ENCODE measurements around the gene ADARB1.

The ADARB1 gene

GRCh38 chr21:45072738-45073300, 1.6 kb upstream of the ADARB1 start:
- Histone ChIP-seq H3K4me1 (ENCODE audit: control insufficient read depth, insufficient read depth, low read length) (peaks cover 9% of the 10 kb centered on the region), H3K9me3 (ENCODE audit: control insufficient read depth, low read length) (no peaks in the 10 kb centered on the region), H3K27me3 (replicated peaks; ENCODE audit: control insufficient read depth, insufficient read depth, low read length) (no peaks in the 10 kb centered on the region), H3K4me3 (ENCODE audit: low read length) (no peak overlapping the region), H3K9ac (ENCODE audit: low read length) (no peak overlapping the region), H3K36me3 (ENCODE audit: control insufficient read depth, insufficient read depth, low read length, severe bottlenecking) (no peaks in the 10 kb centered on the region)
- no peak for DNase-seq (ENCODE audit: low read depth)

DNA sequence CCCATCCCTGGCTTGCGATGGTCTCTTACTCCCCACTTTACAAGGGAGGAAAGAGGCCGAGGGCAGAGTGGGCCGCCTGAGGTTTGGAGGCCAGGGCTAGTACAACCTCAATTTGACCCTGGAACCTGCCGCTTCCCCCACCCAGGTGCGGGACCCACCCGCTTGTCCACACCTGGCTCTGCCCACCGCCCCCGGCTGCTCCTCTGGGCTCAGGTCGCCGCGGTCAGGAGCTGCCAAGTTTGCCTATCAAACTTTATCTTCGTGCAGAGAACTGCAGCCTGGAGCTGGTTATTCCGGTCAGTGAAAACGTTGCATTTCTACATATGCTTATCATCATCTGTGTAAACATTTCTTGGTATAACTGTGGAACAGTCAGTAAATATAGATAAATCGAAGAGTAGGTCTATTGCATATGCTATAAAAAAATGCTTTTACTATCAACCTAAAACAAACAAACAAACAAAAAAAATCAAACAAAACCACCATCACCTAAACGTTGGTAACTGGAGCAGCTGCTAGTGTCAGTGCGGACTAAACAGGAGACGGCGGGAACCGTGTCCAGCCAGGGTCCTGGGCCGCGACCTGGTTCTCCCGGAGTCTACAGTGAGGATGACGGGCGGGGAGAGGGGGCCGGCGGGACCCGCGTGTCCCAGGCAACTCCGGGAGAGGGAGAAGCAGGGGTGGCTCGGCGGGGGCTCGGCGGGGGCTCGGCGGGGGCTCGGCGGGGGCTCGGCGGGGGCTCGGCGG, 906 bp upstream of the ADARB1 start:
- DNase-seq (ENCODE audit: low read depth), result peak; percentile 64
- Histone ChIP-seq H3K36me3 (ENCODE audit: control insufficient read depth, insufficient read depth, low read length, severe bottlenecking) (no peaks in the 10 kb centered on the region), H3K9me3 (ENCODE audit: control insufficient read depth, low read length) (no peaks in the 10 kb centered on the region), H3K4me3 (ENCODE audit: low read length) (peak overlapping the region; percentile 82), H3K4me1 (ENCODE audit: control insufficient read depth, insufficient read depth, low read length) (peaks cover 9% of the 10 kb centered on the region), H3K27me3 (replicated peaks; ENCODE audit: control insufficient read depth, insufficient read depth, low read length) (no peaks in the 10 kb centered on the region), H3K9ac (ENCODE audit: low read length) (peak overlapping the region; percentile 77)

- peak; percentile 57 for DNase-seq (ENCODE audit: low read depth)
- Histone ChIP-seq H3K27me3 (replicated peaks; ENCODE audit: control insufficient read depth, insufficient read depth, low read length) (no peaks in the 10 kb centered on the region), H3K4me3 (ENCODE audit: low read length) (peak overlapping the region; percentile 92), H3K36me3 (ENCODE audit: control insufficient read depth, insufficient read depth, low read length, severe bottlenecking) (no peaks in the 10 kb centered on the region), H3K9ac (ENCODE audit: low read length) (peak overlapping the region; percentile 88), H3K9me3 (ENCODE audit: control insufficient read depth, low read length) (no peaks in the 10 kb centered on the region), H3K4me1 (ENCODE audit: control insufficient read depth, insufficient read depth, low read length) (peaks cover 23% of the 10 kb centered on the region)
These were observed 627 bp downstream of the ADARB1 start for GRCh38 chr21:45074818-45075595.

- no peaks in the 10 kb centered on the region for H3K36me3 ChIP-seq (ENCODE audit: control insufficient read depth, insufficient read depth, low read length, severe bottlenecking)
- H3K4me1 ChIP-seq (ENCODE audit: control insufficient read depth, insufficient read depth, low read length), result peaks cover 24% of the 10 kb centered on the region
- no peak for DNase-seq (ENCODE audit: low read depth)
- H3K4me3 ChIP-seq (ENCODE audit: low read length), result peak overlapping the region; percentile 92
- no peaks in the 10 kb centered on the region for H3K9me3 ChIP-seq (ENCODE audit: control insufficient read depth, low read length)
- no peaks in the 10 kb centered on the region for H3K27me3 ChIP-seq (replicated peaks; ENCODE audit: control insufficient read depth, insufficient read depth, low read length)
- H3K9ac ChIP-seq (ENCODE audit: low read length), result peak overlapping the region; percentile 88
These were observed 1.3 kb downstream of the ADARB1 start for GRCh38 chr21:45075596-45076244.

GRCh38 chr21:45076245-45076711, 1.9 kb downstream of the ADARB1 start:
- H3K9ac ChIP-seq (ENCODE audit: low read length), result peak overlapping the region; percentile 88
- DNase-seq (ENCODE audit: low read depth), result peak; percentile 15
- H3K4me3 ChIP-seq (ENCODE audit: low read length), result peak overlapping the region; percentile 92

GRCh38 chr21:45078371-45078770, 4.0 kb downstream of the ADARB1 start:
- Histone ChIP-seq H3K36me3 (ENCODE audit: control insufficient read depth, insufficient read depth, low read length, severe bottlenecking) (peaks cover 4% of the 10 kb centered on the region), H3K27me3 (replicated peaks; ENCODE audit: control insufficient read depth, insufficient read depth, low read length) (no peaks in the 10 kb centered on the region), H3K4me1 (ENCODE audit: control insufficient read depth, insufficient read depth, low read length) (peaks cover 30% of the 10 kb centered on the region), H3K9ac (ENCODE audit: low read length) (peak overlapping the region; percentile 13), H3K4me3 (ENCODE audit: low read length) (no peak overlapping the region), H3K9me3 (ENCODE audit: control insufficient read depth, low read length) (no peaks in the 10 kb centered on the region)
- DNase-seq (ENCODE audit: low read depth), result no peak

More at GRCh38 chr21:45076245-45076711, 1.9 kb downstream of the ADARB1 start:
- Histone ChIP-seq H3K27me3 (replicated peaks; ENCODE audit: control insufficient read depth, insufficient read depth, low read length) (no peaks in the 10 kb centered on the region), H3K4me1 (ENCODE audit: control insufficient read depth, insufficient read depth, low read length) (peaks cover 30% of the 10 kb centered on the region), H3K36me3 (ENCODE audit: control insufficient read depth, insufficient read depth, low read length, severe bottlenecking) (no peaks in the 10 kb centered on the region), H3K9me3 (ENCODE audit: control insufficient read depth, low read length) (no peaks in the 10 kb centered on the region)

DNA sequence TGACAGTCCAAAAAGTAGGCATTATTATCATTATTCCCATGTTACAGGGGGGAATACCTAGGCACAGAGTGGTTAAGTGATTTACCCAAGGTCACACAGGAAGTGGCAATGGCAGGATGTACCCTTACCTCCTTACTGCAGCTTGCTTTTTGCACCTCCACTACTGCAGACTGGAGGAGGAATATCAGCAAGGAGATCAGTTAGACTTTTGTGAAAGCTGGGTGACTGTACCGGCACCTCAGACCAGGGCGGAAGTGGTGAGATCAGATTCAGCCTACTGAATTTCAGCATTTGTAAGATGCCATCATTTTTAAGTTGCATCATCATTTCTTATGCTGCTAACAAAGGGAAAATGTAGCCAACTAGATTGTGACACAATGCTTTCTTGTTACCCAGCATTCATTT, 4.5 kb downstream of the ADARB1 start:
- no peaks in the 10 kb centered on the region for H3K9me3 ChIP-seq (ENCODE audit: control insufficient read depth, low read length)

GRCh38 chr21:45079351-45079750, 5.0 kb downstream of the ADARB1 start:
- Histone ChIP-seq H3K4me3 (ENCODE audit: low read length) (no peak overlapping the region), H3K9ac (ENCODE audit: low read length) (no peak overlapping the region), H3K36me3 (ENCODE audit: control insufficient read depth, insufficient read depth, low read length, severe bottlenecking) (peaks cover 4% of the 10 kb centered on the region), H3K4me1 (ENCODE audit: control insufficient read depth, insufficient read depth, low read length) (peaks cover 26% of the 10 kb centered on the region), H3K27me3 (replicated peaks; ENCODE audit: control insufficient read depth, insufficient read depth, low read length) (no peaks in the 10 kb centered on the region), H3K9me3 (ENCODE audit: control insufficient read depth, low read length) (no peaks in the 10 kb centered on the region)
- DNase-seq (ENCODE audit: low read depth), result no peak

More for the DNA sequence above, 4.5 kb downstream of the ADARB1 start:
- DNase-seq (ENCODE audit: low read depth), result peak; percentile 73
- Histone ChIP-seq H3K9ac (ENCODE audit: low read length) (peak overlapping the region; percentile 13), H3K27me3 (replicated peaks; ENCODE audit: control insufficient read depth, insufficient read depth, low read length) (no peaks in the 10 kb centered on the region), H3K4me1 (ENCODE audit: control insufficient read depth, insufficient read depth, low read length) (peaks cover 26% of the 10 kb centered on the region), H3K36me3 (ENCODE audit: control insufficient read depth, insufficient read depth, low read length, severe bottlenecking) (peaks cover 4% of the 10 kb centered on the region), H3K4me3 (ENCODE audit: low read length) (no peak overlapping the region)

- H3K27me3 ChIP-seq (replicated peaks; ENCODE audit: control insufficient read depth, insufficient read depth, low read length), result no peaks in the 10 kb centered on the region
- no peaks in the 10 kb centered on the region for H3K9me3 ChIP-seq (ENCODE audit: control insufficient read depth, low read length)
- peaks cover 26% of the 10 kb centered on the region for H3K4me1 ChIP-seq (ENCODE audit: control insufficient read depth, insufficient read depth, low read length)
- peaks cover 4% of the 10 kb centered on the region for H3K36me3 ChIP-seq (ENCODE audit: control insufficient read depth, insufficient read depth, low read length, severe bottlenecking)
- no peak overlapping the region for H3K9ac ChIP-seq (ENCODE audit: low read length)
- H3K4me3 ChIP-seq (ENCODE audit: low read length), result no peak overlapping the region
- no peak for DNase-seq (ENCODE audit: low read depth)
These were observed 5.9 kb downstream of the ADARB1 start for GRCh38 chr21:45080232-45080631.

DNA sequence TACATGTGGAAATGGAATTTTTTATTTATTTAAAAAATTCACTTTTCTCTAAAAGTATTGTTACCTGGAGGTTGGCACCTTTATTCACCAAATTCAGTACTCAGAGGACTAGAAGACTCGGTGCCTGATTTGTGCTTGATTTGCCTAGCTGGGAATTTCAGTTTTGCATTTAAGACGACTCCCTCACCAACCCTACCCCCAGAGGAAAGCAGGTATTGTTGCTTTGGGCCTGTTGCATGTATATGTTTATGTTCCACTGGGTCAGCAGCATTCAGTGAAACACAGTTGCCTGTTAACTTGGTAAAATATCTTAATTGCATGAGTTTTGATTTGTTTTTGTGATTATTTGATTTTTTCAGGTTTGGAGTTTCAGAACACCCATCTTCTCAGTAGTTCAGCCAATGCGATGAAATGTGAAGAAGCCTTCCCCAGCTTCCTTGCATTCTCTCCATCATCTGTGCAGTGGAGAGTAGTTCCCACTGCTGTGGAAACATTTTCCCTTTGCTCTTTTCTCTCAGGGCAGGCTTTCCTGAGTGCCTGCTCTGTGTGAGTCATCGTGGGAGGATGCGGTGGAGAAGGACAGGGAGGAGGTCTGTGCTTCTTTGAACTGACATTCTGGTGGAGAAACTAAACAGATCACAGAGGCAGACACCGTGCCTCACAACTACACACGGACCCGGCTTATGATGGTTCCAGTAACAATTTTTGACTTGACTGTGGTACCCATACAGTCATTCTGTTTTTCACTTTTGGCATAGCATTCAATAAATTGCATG, 6.4 kb downstream of the ADARB1 start:
- no peak overlapping the region for H3K9ac ChIP-seq (ENCODE audit: low read length)
- peak; percentile 80 for DNase-seq (ENCODE audit: low read depth)
- H3K9me3 ChIP-seq (ENCODE audit: control insufficient read depth, low read length), result no peaks in the 10 kb centered on the region
- H3K4me1 ChIP-seq (ENCODE audit: control insufficient read depth, insufficient read depth, low read length), result peaks cover 23% of the 10 kb centered on the region
- H3K27me3 ChIP-seq (replicated peaks; ENCODE audit: control insufficient read depth, insufficient read depth, low read length), result no peaks in the 10 kb centered on the region
- no peak overlapping the region for H3K4me3 ChIP-seq (ENCODE audit: low read length)
- peaks cover 4% of the 10 kb centered on the region for H3K36me3 ChIP-seq (ENCODE audit: control insufficient read depth, insufficient read depth, low read length, severe bottlenecking)
